IPS DF 19.7 (cell line): ENCODE measurements around the gene RCC2.
"Not testable (repeated sequence)": the region's sequence is repeated elsewhere in the genome, so short reads cannot be mapped to it uniquely, and the experiment has no call there.

ENCODE experiments used
- DNase-seq: peaks from one replicate; pipeline ENCODE4 v3.0.0-alpha.2; 2013; ENCODE audit warnings: low read depth, low spot score

Gene RCC2

DNA sequence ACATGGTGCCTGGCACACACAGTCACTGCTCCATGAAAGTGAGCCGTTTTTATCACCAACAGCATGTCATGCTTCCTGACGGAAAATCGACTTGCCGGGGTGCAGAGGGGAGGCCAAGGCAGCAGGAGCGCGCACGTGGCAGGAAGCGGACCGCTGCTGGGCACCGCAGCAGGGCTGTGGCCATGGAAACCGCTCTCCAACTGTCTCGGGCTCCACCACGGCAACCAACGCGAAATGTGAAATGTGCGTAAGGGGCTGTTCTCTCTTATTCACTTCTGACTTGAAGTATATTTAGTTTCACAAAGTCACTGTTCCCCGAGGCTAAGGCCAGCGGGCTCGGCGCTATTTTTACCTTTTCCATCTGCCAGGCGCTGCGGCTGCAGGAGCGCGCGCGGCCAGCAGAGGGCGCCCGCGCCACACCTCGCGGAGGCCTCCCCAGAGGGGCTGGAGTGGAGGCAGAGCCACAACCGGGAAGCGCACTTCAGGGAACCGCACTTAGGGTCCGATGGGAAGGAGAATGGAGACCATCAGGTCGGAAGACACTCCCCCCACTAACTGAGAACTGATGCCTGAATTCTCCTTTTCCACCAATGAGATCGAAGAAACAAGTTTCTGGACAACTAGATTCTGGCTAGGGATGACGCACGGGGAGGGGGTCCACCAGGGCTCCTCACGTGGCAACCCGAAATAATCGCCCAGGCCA lies 19.7 kb downstream of the RCC2 start:
- DNase-seq: peak; percentile 78

DNA sequence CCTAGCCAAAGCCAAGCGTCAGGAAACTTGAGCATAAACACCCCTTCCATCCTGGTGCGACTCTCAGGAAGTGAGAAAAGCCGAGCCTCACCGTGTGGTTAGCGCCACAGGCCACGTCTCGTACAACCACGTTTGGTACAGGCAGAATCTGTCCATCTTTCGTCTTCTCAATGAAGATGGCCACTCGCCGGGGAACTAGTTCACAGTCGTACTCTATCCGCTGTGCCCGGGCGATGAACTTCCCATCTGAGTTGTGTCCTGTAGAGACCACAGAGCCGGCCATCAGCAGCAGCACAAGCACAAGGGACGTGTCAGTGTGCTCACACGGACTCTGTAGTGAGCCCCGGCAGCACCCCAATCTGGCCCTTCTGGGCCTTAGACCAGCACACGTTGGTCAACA lies 23.1 kb downstream of the RCC2 start:
- no peak for DNase-seq

DNA sequence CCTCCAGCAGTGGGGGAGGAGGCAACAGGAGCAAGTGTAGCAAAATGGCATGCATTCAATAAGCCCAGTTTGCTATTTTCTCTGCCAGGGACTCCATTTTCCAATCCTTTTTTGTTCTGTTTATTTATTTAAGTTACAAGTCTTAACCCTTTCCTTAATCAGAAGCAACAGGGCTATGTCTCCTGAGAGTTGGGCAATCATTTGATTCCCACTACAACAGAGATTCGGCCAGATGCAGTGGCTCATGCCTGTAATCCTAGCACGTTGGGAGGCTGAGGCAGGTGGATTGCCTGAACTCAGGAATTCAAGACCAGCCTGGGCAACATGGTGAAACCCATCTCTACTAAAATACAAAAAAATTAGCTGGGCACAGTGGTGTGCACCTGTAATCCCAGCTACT lies 25.5 kb downstream of the RCC2 start:
- no peak for DNase-seq

DNA sequence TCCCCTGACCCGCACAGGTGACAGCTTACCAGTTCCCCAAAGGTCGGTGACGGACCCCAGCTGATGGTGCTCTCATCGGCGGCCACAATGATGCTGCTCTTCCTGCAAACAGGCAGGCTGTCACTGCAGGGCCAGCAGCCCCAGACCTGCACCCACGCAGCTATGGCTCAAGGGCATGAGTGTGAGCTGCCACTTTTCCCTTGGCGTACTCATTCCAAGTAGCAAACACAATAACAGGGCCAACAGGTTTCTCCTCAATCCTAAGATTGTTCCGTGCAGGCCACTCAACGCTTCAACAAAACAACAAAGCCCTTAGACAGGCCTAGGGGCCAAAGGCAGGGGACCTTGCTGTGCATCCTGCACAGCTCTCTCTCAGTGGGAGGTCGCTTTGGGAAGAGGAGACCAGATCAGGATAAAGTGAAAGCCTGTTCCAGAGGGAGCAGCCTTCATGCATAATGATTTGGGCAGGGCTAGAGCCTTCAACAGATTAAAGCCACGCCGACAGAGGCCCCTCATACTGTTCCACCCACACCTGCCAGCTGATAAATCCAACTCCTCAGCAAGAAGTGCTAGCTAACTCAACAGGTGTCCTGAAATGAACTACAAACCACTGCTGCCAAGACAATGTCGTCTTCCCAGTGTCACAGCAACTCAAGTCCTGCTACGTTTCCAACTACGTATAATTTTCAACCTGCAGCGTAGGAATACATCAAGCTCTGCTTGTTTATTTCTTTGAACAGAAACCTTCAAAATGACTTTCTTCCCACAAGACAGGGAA lies 27.2 kb downstream of the RCC2 start:
- no peak for DNase-seq

DNA sequence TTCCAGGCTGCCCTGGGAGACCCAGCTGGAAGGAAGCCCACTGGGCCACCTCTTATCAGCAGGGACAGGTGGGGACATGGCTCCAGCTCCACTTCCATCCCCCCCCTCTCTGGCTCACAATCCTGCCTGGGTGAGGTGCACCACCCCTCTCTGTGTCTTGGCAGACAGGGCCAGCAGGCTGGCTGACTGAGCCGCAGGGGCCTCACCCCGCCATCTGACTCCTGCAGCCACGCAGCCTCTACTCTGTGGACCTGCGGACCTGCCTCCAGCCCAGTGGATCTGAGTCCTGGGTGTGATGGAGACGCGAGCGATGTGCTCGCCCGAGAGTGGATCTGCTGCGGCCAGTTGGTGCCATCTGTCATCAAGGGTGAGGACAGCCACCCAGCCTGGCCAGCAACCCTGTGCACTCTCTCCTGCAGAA lies 30.1 kb downstream of the RCC2 start:
- DNase-seq: no peak

DNA sequence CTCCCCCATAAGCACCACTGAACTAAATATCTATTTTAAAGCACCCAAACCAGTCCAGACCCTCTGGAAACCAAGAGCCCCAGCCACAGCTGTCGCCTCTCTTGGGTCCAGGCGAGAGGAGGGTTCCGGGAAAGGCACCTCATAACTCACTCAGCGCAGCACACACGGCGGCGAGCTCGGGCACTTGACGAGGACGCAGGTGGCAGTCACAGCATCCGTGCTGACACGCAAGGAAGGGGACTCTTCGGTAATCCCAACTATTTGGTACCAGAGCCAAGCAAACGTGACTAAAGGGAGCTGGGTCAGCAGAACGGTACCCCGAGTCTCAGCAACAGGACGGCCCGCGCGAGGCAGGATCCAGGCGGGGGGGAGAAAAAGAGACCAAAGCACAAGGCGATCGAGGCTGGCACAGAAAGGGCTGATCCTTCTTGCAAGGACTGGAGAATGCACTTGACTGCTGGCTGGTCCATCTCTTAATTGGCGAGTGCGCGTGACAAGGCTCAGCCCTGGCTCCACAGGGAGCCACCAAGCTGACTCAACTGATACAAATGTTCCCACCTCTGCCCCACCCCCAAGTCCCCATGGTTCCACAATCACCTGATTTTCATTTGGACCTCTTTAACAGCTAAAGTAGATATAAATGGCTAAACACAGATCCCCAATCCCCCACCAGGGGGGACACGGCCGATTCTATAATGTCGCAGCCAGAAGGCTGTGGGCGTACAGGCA lies 31.5 kb downstream of the RCC2 start:
- not testable (repeated sequence) for DNase-seq

DNA sequence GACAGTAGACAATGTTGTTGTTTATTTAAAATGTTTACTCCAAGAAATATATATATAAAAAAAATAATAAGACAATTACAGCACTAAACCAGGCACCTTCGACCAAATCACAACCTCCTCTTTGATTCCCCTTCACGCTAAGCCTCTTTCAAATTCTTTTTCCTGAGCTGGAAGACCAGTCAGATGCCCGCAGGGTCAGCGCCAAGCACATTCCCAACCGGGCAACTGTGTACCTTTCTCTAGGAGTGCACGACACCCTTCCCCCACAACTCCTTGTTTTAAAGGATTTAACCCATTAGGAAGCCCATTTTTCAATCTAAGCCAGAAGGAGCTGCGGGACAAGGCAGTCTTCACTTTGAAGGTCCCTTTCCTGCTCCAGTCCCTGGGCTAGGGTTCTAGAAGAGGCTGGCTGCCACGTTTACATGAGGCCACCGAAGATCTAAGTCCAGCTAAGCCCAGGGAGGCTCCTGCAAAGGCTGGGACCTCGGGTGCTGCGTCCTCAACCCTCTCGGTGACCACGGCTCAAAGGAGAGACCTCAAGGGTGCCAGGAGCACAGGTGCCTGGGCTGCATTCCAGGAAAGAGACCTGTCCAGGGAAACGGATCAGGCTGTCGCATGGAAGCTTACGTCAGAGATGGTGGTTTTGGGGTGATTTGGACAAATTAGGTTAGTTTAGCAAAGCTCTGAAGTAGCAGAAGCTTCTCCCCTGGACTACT lies 32.6 kb downstream of the RCC2 start:
- not testable (repeated sequence) for DNase-seq

DNA sequence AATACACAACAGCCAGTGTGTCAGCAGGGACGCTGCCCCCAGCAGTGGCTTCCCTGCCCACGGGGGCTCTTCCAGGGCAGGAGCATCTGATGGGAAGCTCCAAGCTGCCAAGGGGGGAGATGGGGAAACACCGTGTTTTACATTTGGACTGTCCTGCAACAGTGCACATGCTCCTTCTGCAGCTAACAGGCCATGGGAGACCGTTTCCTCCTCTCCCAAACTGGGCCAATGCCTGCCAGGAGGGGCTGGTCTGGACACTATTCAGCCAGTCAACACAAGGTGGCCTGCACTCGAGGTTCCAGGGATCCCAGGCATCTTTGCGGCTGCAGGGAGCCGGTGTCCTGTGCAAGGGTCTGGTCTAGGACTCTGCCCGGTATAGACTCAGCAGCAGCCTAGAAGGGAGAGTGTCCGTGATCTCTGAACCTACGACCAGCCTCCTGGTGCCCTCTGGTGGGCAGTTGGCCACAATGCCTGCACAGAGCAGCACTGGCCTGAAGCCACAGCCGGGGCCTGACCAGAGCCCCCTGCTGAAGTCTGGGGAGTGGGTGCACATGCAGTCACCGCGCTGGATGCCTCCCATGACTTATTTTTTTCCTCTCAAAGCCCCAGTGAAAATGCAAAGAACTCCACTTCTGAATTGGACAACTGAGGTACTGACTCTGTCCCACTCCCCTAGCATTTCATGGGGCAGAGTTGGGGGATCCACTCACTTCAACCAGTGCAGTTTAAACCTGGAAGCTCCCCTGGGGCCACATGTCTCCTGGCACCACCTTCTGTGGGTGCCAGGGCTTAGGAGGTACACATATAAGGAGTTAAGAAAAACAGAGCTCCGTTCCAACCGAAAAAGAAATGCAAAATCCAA lies 33.3 kb downstream of the RCC2 start:
- DNase-seq: peak; percentile 42

DNA sequence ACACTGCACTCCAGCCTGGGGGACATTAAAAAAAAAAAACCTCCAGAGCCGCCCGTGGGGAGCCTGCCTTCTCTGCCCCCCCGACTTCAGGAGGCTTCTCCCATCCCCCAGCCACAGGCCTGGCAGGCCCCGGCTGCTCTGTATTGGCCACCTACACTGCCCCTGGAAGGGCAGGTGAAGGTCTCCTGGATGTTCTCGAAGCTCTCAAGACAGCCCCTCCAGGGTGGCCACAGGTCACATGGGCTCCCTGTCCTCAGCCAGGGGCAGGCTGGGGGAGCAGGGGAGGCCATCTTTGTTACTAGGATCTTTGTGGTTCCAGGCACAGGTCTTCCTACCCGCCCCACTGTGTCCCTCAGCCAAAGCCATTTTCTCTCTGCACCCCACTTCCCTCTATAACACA lies 34.7 kb downstream of the RCC2 start:
- DNase-seq: no peak

DNA sequence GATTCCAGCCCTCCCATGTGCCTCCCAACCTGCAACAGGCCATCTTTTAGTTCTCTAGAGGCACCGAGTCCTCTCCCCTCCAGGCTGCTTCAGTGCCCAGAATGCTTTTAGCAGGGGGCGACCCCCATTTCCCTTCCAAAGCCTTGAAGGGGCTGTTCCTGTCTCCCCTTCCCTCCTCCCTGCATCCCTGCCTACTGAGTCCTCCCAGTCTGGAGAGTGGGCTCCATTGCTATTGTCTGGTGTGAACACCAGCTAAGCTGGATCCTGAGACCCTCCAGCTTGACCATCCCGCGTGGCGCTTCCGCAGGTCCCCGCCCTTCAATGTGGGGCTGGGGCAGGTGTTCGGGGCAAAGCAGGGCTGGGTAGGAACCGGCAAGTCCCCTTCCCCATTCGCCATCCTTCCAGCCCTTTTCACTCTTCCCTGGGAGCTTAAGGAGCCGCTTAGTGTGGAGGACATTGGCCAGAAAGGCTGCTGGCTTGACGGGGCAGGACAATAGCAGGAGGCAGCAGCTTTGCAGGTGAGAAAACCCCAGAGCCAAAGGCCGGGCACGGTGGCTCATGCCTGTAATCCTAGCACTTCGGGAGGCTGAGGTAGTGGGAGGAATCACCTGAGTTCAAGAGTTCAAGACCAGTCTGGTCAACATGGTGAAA lies 35.3 kb downstream of the RCC2 start:
- DNase-seq: no peak

DNA sequence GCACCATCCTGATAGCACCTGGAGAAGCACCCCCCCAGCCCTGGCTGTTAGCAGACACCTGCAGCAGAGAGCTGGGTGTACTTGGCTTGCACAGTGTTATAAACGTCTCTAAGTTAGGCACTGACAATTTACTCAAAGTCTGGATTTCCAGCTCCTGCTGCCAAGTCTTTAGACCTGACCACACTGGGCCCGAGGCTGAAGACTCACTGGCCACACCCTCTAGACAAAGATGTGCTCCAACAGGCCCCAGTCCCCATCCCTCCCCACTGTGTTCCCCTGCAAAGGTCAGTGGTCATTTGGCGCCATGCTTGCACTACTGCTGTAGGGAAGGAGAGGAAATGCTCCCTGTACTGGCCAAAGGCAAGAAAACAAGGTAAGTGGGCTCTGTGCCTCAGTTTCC lies 36.4 kb downstream of the RCC2 start:
- no peak for DNase-seq

DNA sequence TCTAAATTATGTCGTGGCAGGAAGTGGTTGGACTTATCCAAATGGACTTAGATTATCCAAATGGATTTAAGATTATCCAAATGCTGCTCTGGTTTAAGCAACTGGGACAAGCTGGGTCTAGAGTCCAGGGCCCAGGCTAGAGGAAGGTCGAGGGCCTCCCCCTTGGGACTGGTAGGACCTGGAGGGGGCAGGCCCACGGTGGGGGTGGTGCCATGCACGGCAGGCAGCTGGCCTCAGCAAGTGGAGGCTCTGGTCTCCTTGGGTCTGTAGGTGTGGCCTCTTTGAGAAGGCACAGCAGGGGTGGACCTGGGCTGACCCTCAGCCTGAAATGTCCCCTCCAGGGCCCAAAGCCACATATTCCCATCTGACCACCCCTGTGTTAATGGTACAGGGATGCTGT lies 37.6 kb downstream of the RCC2 start:
- DNase-seq: no peak

DNA sequence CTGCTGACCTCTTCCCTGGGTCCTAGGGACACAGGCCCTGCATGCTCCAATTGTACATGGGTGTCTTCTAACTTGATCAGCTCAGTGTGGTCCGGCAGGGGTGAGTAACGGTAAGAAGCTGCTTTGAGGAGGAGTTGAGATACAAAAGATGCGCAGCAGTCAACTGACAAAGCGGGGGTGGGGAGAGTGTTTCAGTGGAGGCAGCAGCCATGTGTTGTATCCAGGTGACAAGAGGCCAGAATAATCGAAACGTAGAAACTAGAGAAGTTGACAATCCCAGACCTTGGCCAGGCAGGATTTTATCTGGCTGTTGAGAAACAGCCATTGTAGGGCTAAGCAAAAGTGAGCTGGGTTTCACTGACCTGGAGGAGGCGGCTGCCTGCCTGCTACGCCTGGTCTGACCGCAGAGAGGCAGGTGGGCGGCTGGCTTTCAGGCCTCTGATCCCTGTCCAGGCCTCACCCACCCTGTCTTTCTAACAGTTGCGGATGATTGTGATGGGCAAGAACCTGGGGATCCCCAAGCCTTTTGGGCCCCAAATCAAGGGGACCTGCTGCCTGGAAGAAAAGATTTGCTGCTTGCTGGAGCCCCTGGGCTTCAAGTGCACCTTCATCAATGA lies 38.6 kb downstream of the RCC2 start:
- no peak for DNase-seq

DNA sequence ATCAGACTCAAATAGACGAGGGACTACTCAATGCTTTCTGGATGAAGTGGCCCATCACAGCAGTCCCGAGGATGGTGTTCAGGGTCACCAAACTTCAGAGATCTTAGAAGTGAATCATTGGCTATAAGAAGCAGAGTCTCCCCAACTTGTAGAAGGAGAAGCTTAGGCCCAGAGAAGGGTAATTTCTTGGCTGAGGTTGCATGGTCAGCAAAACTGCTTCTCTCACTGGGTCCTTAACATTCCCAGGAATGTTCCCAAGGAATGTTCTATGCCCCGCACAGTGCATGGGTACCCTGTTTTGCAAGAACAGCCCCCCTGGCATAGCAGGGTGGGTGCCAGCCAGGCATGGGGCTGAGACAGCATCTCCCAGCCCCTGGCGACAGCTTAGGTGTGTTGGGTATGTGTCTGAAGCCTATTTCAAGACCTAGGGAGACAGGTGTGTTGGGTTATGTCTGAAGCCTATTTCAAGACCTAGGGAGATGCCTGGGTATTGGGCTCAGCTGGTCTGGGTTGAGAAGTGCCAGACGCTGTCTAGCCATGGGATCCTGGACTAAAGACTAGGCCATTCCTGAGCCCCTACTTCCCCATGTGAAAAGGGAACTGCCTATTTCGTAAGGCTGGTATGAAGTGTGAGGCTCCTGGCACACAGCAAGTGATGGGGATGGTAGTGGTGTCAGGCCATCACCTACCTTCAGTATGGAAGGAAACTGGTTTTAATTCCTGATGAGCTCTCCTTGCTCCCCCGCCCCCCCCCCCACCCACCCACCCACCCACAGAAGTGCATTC lies 41.4 kb downstream of the RCC2 start:
- no peak for DNase-seq

DNA sequence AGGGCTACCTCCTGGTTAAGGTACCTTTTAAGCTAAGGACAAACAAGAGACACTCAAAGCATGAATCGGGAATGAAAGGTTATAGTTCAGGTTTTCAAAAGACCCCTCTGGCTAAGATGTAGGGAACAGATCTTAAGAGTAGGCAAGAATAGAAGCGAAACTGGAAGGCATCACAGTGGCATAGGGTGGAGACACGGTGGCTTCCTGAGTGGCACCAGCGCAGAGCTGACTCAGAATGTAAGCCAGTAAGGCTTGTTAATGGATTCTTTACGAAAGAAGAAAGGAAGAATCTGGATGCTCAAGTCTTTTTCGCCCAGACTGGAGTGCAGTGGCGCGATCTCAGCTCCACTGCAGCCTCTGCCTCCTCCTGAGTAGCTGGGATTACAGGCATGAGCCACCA lies 46.2 kb downstream of the RCC2 start:
- no peak for DNase-seq

DNA sequence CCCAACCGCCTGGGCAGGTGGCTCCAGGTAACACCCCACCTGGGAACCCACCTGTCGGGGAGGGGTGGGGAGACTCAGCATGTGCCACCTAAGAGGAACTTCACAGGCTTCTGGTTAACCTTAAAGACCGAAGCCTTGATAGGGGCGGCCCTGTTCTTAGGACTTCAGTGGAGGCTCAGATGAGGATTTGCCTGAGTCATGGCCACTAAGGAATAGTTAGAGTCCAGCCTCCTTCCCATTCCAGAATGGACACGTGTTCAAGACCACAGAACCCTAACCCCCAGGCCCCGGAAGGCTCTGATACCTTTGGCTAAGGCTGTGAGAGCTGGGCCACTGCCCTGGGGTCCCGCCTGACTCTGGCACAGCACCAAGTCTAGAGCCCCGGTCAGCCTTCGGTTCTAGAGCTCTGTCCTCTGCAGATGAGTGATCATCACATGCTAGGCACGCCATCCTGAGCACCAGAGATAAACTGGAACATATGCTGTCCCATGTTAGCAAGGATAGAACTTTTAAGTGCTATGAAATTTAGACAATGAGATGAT lies 47.2 kb downstream of the RCC2 start:
- DNase-seq: no peak

DNA sequence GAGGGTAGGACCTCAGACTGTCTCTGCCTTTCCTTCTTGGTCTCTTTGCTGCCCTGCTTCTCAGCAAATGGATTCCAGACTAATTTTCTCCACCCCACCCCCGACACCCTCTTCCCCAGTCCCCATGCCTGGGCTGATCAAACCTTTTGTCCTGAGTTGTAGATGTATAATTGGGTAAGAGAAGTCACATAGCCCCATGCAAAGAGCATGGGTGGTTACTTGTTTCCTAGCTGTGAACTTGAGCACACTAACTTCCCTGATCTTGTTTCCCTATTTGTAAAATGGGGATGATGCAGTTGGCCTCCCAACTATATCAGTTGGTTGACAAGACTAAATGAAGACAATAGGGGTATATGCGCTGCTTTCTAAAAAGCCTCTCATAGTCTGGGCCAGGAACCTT lies 58.3 kb downstream of the RCC2 start:
- no peak for DNase-seq

DNA sequence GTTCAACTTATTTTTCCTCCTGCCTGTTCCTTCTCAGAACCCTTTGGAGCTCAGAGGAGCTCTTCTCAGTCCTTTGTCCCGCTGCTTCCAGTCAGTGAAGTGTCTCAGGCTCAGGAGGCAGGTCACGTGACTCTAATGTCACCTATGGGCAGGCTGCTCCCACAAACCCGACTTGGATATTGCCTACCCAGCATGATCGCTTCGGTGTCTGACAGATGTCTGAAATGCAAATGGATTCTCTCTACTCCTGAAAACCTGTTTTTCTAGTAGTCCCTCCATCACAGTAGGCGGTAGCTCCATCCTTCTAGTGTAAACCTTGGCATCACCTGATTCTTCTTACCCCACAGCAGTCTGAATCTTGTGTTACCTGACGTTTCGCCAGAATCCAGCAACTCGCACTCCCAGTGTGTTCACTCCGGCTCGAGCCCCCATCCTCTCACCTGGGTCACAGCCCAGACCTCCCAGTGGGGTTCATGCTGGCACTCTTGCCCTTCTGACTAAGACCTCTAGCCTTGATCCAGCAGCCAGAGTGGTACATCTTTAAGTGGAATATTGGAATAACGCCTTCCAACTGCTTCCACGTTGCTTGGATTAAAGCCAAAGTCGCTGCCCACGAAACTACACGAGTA lies 62.0 kb downstream of the RCC2 start:
- DNase-seq: peak; percentile 84

DNA sequence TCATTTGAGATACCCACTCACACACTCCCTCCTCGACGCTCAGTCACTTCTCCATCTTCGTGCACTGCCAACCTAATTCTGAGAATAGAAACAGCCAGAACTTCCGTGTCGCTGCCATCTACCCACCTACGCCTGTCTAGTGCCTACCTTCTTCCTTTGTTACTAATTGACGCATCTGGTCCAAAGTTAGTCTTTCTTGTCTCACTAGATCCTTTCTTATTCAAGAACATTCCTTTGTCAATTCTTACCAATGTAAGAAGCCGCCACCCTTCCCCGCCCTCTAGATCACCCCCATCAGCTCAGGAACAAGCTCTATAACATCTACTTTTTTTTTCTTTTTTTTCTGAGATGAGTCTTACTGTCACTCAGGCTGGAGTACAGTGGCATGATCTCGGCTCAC lies 63.8 kb downstream of the RCC2 start:
- no peak for DNase-seq
